OCI-LY7 (cell line): Measurements from ENCODE around the gene INSRR. TPM values are rescaled to one million over a fixed set of nuclear protein-coding genes. Genes with fewer than 3 reads are reported as not detected.

Source experiments
- BruUV-seq: library from RNA; stranded (reverse); fragments of 400-500 nt; replicated peaks from 2 replicates; lab custom pipeline; 2021; lab: Mats Ljungman, UMichigan
- CTCF ChIA-PET: fragments of 300-600 bp; sonication (Branson Sonifier 250); formaldehyde crosslinking; loops from one replicate; lab custom pipeline; 2022; ENCODE audit warnings: antibody characterized with exemption; ENCODE audit not compliant: unreplicated experiment; lab: Charles Lee
- POLR2A ChIA-PET: fragments of 300-600 bp; sonication (Branson Sonifier 250); formaldehyde crosslinking; loops from one replicate; lab custom pipeline; 2022; ENCODE audit warnings: antibody characterized with exemption; lab: Charles Lee
- DNase-seq: peaks from one replicate; pipeline ENCODE4 v3.0.0-alpha.2; 2015; ENCODE audit warnings: low spot score
- H2AFZ ChIP-seq: fragments of 200-600 bp; sonication (generic), shearing (Covaris generic); 2 replicates; pipeline ENCODE4 v1.6.1; 2014; ENCODE audit warnings: mild to moderate bottlenecking, antibody characterized with exemption, low read length, moderate library complexity
- H3K27ac ChIP-seq: fragments of 200-600 bp; sonication (generic); 2 replicates; pipeline ENCODE4 v1.5.1; 2014; ENCODE audit warnings: mixed run types, low read depth, mild to moderate bottlenecking, moderate library complexity, low read length, inconsistent platforms; ENCODE audit not compliant: poor library complexity, severe bottlenecking
- H3K36me3 ChIP-seq: fragments of 200-600 bp; sonication (generic); 2 replicates; pipeline ENCODE4 v1.6.1; 2014; ENCODE audit warnings: mild to moderate bottlenecking, antibody characterized with exemption, low read length, moderate library complexity, mixed read lengths; ENCODE audit not compliant: insufficient read depth
- H3K4me1 ChIP-seq: fragments of 200-600 bp; sonication (generic); 2 replicates; pipeline ENCODE4 v1.5.1; 2014; ENCODE audit warnings: mild to moderate bottlenecking, low read length; ENCODE audit not compliant: insufficient read depth, poor library complexity, severe bottlenecking
- H3K4me2 ChIP-seq: fragments of 200-600 bp; sonication (generic); 2 replicates; pipeline ENCODE4 v1.6.1; 2014; ENCODE audit warnings: mild to moderate bottlenecking, low read length
- H3K4me3 ChIP-seq: fragments of 200-600 bp; sonication (generic); 2 replicates; pipeline ENCODE4 v1.5.1; 2014; ENCODE audit warnings: mild to moderate bottlenecking, low read depth, low read length; ENCODE audit not compliant: poor library complexity, severe bottlenecking
- H3K79me2 ChIP-seq: fragments of 200-600 bp; sonication (generic); 2 replicates; pipeline ENCODE4 v1.6.1; 2016; ENCODE audit warnings: low read depth, mild to moderate bottlenecking, low read length, moderate library complexity, mixed read lengths; ENCODE audit not compliant: insufficient read depth
- H3K9me2 ChIP-seq: fragments of 200-600 bp; sonication (generic); 2 replicates; pipeline ENCODE4 v1.6.1; 2016; ENCODE audit warnings: mild to moderate bottlenecking, low read length, mixed read lengths; ENCODE audit not compliant: insufficient read depth
- H3K9me3 ChIP-seq: fragments of 200-600 bp; sonication (generic); 2 replicates; pipeline ENCODE4 v1.6.1; 2014; ENCODE audit warnings: mild to moderate bottlenecking, mixed run types, low read length, mixed read lengths
- H4K20me1 ChIP-seq: fragments of 200-600 bp; sonication (generic); 2 replicates; pipeline ENCODE4 v1.6.1; 2014; ENCODE audit warnings: mild to moderate bottlenecking, antibody characterized with exemption, low read length, moderate library complexity, mixed read lengths; ENCODE audit not compliant: insufficient read depth
- EZH2phosphoT487 ChIP-seq: fragments of 200-600 bp; sonication (generic); IDR thresholded peaks from 2 replicates; pipeline ENCODE4 v1.6.1; 2018; ENCODE audit warnings: low read depth, borderline replicate concordance, mild to moderate bottlenecking, mixed run types, antibody characterized with exemption, low read length, moderate library complexity, mixed read lengths
- intact Hi-C: fragments of 100-400 bp; cut with micrococcal nuclease; formaldehyde crosslinking; loops from one replicate; pipeline ENCODE4 v1.10.0; 2022; ENCODE audit not compliant: unreplicated experiment
- total RNA-seq, 2 experiments: library from RNA; depleted of rRNA in 1 of 2; stranded (reverse); fragments of >200 nt in 1 of 2; shearing (Covaris generic) in 1 of 2; gene quantifications; 2 replicates each; pipeline ENCODE4 v1.2.3, GENCODE V29; 2014 to 2022
- TF ChIP-seq, protein P1 (sequence below): fragments of 200-600 bp; sonication (generic); conservative IDR thresholded peaks from 2 replicates; pipeline ENCODE4 v1.5.1; 2014; ENCODE audit warnings: mild to moderate bottlenecking, antibody characterized with exemption, low read length, moderate library complexity, mixed read lengths

The INSRR gene
- total RNA-seq, 2 experiments from 2014 or later: not detected

DNA sequence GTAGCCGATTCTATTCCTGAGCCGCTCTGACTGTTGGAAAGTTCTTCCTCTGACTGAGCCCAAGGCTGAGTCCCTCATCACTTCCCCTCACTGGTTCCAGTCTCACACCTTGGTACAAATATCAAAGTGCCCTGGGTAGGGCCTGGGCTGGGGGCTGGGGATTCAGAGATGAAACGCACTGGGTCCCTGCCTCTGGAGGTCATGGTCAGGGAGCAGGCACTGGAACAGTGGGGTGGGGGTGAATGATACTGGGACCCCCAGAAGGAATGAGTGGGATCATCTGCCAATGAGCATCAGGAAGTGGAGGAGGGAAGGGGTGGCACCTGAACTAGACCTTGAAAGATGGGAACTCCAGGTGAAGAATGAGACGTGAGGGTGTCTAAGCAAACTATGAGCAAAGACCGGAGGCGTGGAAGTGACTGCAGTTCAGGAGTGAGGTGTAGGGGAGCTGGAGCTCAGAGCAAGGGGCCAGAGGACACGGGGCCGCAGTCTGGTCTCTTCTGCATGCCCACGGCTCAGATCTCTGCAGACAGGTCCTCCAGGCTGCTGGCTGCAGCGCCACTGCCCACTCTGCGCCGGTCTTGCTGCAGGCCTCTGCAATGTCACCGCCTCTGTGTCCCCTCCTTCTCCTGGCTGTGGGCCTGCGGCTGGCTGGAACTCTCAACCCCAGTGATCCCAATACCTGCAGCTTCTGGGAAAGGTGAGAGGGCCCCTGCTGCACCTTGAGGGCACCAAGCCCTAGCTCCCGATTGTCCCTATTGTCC is 44.6 kb upstream of the INSRR start:
- H3K36me3 ChIP-seq: no peaks in the 10 kb centered on the region
- H3K79me2 ChIP-seq: no peaks in the 10 kb centered on the region
- H3K4me2 ChIP-seq: no peak overlapping the region
- no peaks in the 10 kb centered on the region for H4K20me1 ChIP-seq
- POLR2A ChIA-PET: no interaction called here
- intact Hi-C loops: no loop called here
- BruUV-seq: no TSS peak
- no peak for DNase-seq
- CTCF ChIA-PET: no interaction called here
- H3K9me2 ChIP-seq: no peaks in the 10 kb centered on the region
- TF ChIP-seq EZH2phosphoT487: no peak
- TF ChIP-seq, protein P1, sequence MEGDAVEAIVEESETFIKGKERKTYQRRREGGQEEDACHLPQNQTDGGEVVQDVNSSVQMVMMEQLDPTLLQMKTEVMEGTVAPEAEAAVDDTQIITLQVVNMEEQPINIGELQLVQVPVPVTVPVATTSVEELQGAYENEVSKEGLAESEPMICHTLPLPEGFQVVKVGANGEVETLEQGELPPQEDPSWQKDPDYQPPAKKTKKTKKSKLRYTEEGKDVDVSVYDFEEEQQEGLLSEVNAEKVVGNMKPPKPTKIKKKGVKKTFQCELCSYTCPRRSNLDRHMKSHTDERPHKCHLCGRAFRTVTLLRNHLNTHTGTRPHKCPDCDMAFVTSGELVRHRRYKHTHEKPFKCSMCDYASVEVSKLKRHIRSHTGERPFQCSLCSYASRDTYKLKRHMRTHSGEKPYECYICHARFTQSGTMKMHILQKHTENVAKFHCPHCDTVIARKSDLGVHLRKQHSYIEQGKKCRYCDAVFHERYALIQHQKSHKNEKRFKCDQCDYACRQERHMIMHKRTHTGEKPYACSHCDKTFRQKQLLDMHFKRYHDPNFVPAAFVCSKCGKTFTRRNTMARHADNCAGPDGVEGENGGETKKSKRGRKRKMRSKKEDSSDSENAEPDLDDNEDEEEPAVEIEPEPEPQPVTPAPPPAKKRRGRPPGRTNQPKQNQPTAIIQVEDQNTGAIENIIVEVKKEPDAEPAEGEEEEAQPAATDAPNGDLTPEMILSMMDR: no peak
- no peak overlapping the region for H3K4me3 ChIP-seq
- H3K9me3 ChIP-seq: no peaks in the 10 kb centered on the region
- H3K4me1 ChIP-seq: no peaks in the 10 kb centered on the region
- H3K27ac ChIP-seq: no peak overlapping the region
- no peak overlapping the region for H2AFZ ChIP-seq

DNA sequence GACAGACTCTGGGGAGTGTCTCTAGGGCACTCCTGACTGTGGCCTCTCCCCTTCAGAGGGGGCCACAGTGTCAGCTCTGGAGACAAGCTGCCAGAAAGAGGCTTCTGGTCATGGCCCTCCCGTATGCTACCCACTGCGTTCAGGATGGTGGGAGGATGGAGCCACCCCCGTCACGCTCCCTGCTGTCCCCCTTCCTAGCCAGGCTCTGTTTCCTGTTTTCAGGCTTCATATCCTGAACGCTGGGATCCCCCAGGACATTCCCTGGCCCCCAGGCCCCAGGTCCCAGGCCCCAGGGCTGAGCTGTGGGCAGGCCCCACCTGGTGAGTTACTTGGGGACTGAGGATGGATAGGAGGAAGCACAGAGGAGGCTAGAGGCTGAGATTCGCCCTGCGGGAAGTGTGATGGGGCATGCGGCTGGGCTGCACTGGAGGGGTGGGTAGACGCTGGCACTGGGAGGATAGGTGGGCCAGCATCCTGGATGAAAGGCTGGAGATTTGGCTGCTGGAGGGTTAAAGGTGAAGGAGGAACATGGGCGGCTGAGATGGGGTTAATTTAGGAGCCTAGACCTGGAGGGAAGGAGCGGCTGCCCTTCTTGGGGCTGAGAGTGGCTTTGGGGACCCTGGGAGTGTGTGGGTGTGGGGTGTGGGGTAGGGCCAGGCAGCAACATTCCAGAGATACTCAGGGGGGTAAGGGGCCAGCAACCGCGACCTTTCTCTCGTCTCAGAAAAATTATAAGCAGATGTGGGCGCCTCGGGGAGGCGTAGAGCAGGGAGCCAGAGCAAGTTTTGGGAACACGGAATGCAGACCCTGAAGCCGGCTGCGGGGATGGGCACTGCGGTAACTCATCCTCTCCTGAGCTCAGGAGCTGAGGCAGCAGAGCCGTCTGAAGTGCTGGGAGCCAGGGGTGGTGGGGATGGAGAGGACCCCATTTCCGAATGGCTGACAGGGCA is 43.3 kb upstream of the INSRR start:
- POLR2A ChIA-PET: interaction anchor here (0.9 kb wide), 1 partner anchor 64 kb away, joined by 3 read pairs; no protein-coding TSS in a partner anchor
- H3K79me2 ChIP-seq: no peaks in the 10 kb centered on the region
- H4K20me1 ChIP-seq: no peaks in the 10 kb centered on the region
- no peak for TF ChIP-seq EZH2phosphoT487
- TF ChIP-seq, protein P1: no peak
- CTCF ChIA-PET: no interaction called here
- DNase-seq: no peak
- no peaks in the 10 kb centered on the region for H3K9me3 ChIP-seq
- BruUV-seq: no TSS peak
- H3K4me3 ChIP-seq: no peak overlapping the region
- H3K9me2 ChIP-seq: no peaks in the 10 kb centered on the region
- H3K36me3 ChIP-seq: no peaks in the 10 kb centered on the region
- no peak overlapping the region for H3K27ac ChIP-seq
- no peak overlapping the region for H2AFZ ChIP-seq
- H3K4me1 ChIP-seq: no peaks in the 10 kb centered on the region
- intact Hi-C loops: no loop called here
- no peak overlapping the region for H3K4me2 ChIP-seq

DNA sequence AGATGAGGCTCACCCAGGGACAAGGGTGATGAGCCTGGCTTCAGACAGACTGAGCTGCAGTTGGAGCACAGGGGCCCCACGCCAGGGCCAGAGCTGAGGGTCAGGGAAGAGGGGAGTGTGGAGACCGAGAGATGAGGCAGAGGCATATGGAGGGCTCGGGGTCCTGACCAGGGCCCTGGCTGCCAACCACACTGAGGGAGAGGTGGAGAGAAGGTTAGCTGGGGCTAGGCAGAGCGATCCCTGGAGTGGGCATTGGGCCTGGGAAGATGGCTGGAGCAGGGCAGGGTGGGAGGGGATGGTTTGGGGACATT is 42.6 kb upstream of the INSRR start:
- BruUV-seq: no TSS peak
- no peak for DNase-seq
- no peaks in the 10 kb centered on the region for H3K9me2 ChIP-seq
- no peak overlapping the region for H3K4me2 ChIP-seq
- POLR2A ChIA-PET: no interaction called here
- no peaks in the 10 kb centered on the region for H3K4me1 ChIP-seq
- H3K36me3 ChIP-seq: no peaks in the 10 kb centered on the region
- H3K27ac ChIP-seq: no peak overlapping the region
- CTCF ChIA-PET: no interaction called here
- intact Hi-C loops: no loop called here
- TF ChIP-seq, protein P1: no peak
- TF ChIP-seq EZH2phosphoT487: no peak
- H3K9me3 ChIP-seq: no peaks in the 10 kb centered on the region
- H3K4me3 ChIP-seq: no peak overlapping the region
- H2AFZ ChIP-seq: no peak overlapping the region
- no peaks in the 10 kb centered on the region for H4K20me1 ChIP-seq
- H3K79me2 ChIP-seq: no peaks in the 10 kb centered on the region
